Measurements from ENCODE around the gene STK10. TPM values are rescaled to one million over a fixed set of nuclear protein-coding genes. Genes with fewer than 3 reads are reported as not detected.

Gene STK10
- total and polyA plus RNA-seq, 9 of the 15 experiments (the other 6 are each of a cell fraction or from before 2014, with no cell fraction given) = 0.30 to 6.7 (median 2.4) TPM

DNA sequence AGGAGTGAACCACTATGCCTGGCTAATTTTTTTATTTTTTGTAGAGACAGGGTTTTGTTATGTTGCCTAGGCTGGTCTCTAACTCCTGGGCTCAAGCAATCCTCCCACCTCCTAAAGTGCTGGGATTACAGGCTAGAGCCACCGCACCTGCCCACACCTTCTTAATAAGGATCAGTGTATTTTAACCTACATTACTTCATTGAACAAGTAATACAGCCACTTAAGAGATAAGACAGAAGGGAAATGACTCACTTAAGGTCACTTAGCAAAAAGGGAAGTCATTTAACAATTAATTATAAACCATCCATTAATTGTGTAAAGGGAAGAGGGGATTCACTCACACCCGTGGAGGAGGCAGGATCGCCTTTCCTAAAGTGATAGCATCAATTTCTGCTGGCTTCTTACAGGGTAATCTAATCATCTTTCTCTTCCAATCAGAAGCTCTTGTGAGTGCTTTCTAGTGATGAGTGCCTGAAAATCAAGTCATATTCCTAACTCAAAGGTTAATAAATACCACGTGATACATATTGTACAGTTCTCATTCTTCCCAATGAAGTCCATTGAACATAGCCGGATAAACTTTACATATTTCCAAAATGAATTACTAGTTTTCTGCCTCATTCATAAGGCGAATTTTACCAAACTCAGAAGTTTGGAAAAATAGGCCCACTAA, 185.0 kb downstream of the STK10 start (continued):
- TF ChIP-seq KDM5B (IDR thresholded peaks at IDR 0.05; ENCODE audit: insufficient replicate concordance, low read depth, low read length) = no peak
- TF ChIP-seq, protein P1, sequence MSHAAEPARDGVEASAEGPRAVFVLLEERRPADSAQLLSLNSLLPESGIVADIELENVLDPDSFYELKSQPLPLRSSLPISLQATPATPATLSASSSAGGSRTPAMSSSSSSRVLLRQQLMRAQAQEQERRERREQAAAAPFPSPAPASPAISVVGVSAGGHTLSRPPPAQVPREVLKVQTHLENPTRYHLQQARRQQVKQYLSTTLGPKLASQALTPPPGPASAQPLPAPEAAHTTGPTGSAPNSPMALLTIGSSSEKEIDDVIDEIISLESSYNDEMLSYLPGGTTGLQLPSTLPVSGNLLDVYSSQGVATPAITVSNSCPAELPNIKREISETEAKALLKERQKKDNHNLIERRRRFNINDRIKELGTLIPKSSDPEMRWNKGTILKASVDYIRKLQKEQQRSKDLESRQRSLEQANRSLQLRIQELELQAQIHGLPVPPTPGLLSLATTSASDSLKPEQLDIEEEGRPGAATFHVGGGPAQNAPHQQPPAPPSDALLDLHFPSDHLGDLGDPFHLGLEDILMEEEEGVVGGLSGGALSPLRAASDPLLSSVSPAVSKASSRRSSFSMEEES (CRISPR knock-in tag; IDR thresholded peaks at IDR 0.05) = peak; percentile 74
- TF ChIP-seq FOSL1 (tag; conservative IDR thresholded peaks at IDR 0.05) = peak; percentile 72
- TF ChIP-seq ZBTB11 (CRISPR knock-in tag; IDR thresholded peaks at IDR 0.05) = no peak
- no peak for TF ChIP-seq E2F3 (CRISPR knock-in tag; IDR thresholded peaks at IDR 0.05)
- no peak for TF ChIP-seq SIN3A (IDR thresholded peaks at IDR 0.05; ENCODE audit: borderline replicate concordance in 2 of 2, control insufficient read depth in 1 of 2, low read depth in 2 of 2, low read length in 2 of 2)
- TF ChIP-seq KDM1A (IDR thresholded peaks at IDR 0.05) = peak; percentile 41; a peak in 1 of 4 replicates
- TF ChIP-seq, protein P2, sequence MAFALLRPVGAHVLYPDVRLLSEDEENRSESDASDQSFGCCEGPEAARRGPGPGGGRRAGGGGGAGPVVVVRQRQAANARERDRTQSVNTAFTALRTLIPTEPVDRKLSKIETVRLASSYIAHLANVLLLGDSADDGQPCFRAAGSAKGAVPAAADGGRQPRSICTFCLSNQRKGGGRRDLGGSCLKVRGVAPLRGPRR (CRISPR knock-in tag; IDR thresholded peaks at IDR 0.05) = no peak
- TF ChIP-seq TEAD1 (CRISPR knock-in tag; IDR thresholded peaks at IDR 0.05) = no peak
- no peak for TF ChIP-seq LCOR (CRISPR knock-in tag; IDR thresholded peaks at IDR 0.05)
- TF ChIP-seq DPF2 (IDR thresholded peaks at IDR 0.05) = peak; percentile 44; the same call in 1 of the 2 replicates
- no peak for TF ChIP-seq ZHX1 (conservative IDR thresholded peaks at IDR 0.05; ENCODE audit: low read length)
- no peak for TF ChIP-seq ZNF232 (CRISPR knock-in tag; IDR thresholded peaks at IDR 0.05)
- 0 out of 2 replicates have a peak, but pooled peaks have one; percentile 20 for TF ChIP-seq EGR1 (conservative IDR thresholded peaks at IDR 0.05)
- no peak for TF ChIP-seq RBM25 (IDR thresholded peaks at IDR 0.05; ENCODE audit: low read depth, low read length, severe bottlenecking)
- no peak for TF ChIP-seq SMC3 (conservative IDR thresholded peaks at IDR 0.05; ENCODE audit: insufficient read depth, low read depth, low read length)
- no peak for TF ChIP-seq VEZF1 (CRISPR knock-in tag; IDR thresholded peaks at IDR 0.05)
